Activated CD4-positive, alpha-beta memory T cell treated with anti-CD3 and anti-CD28 coated beads for 36 hours (primary cell): Measurements from ENCODE around the gene ZBTB9. TPM values are rescaled to one million over a fixed set of nuclear protein-coding genes. Genes with fewer than 3 reads are reported as not detected.

Experiments used
- CTCF ChIA-PET: fragments of 350-600 bp; sonication (Branson Sonifier 250); formaldehyde crosslinking; loops from one replicate; lab custom pipeline; 2021; ENCODE audit warnings: antibody characterized with exemption, inconsistent platforms; lab: Charles Lee
- POLR2A ChIA-PET: fragments of 350-600 bp; sonication (Branson Sonifier 250); formaldehyde crosslinking; loops from one replicate; lab custom pipeline; 2021; ENCODE audit warnings: antibody characterized with exemption; lab: Charles Lee
- DNase-seq: peaks from one replicate; pipeline ENCODE4 v3.0.0-alpha.2; 2020
- H3K27ac Mint-ChIP-seq: one replicate; pipeline ENCODE4 v1.8.0; 2021; ENCODE audit warnings: mixed read lengths
- H3K27me3 Mint-ChIP-seq: one replicate; pipeline ENCODE4 v1.8.0; 2021; ENCODE audit warnings: mixed read lengths
- H3K36me3 Mint-ChIP-seq: one replicate; pipeline ENCODE4 v1.8.0; 2021; ENCODE audit warnings: mixed read lengths
- H3K4me1 Mint-ChIP-seq: one replicate; pipeline ENCODE4 v1.8.0; 2021; ENCODE audit warnings: low read depth, mixed read lengths
- H3K4me3 Mint-ChIP-seq: one replicate; pipeline ENCODE4 v1.8.0; 2021; ENCODE audit warnings: mild to moderate bottlenecking, mixed read lengths
- H3K9me3 Mint-ChIP-seq: one replicate; pipeline ENCODE4 v1.8.0; 2021; ENCODE audit warnings: mixed read lengths
- intact Hi-C: fragments of 100-400 bp; cut with micrococcal nuclease; formaldehyde crosslinking; loops from one replicate; pipeline ENCODE4 v1.15.1; 2023
- total RNA-seq, 2 experiments: library from RNA; stranded (reverse); gene quantifications; one replicate each; pipeline ENCODE4 v1.2.3, GENCODE V29; 2021

Gene ZBTB9
- total RNA-seq = 10 to 100 TPM in 1 of 2 experiments, 1 to 10 TPM in 1; 9.7 to 10.1 TPM

- peaks cover 24% of the 10 kb centered on the region for H3K36me3 Mint-ChIP-seq
- DNase-seq = peak; percentile 97
- ChIA-PET CTCF (interaction anchor here (0.6 to 2.4 kb wide), 12 partner anchors 9 to 317 kb away, joined by 3 to 7 read pairs (median 4); partner anchors contain the start of gene ZBTB22), POLR2A (interaction anchor here (0.7 to 2.2 kb wide), 15 partner anchors 8 to 257 kb away, joined by 3 to 13 read pairs (median 4); partner anchors contain the start of genes CUTA, KIFC1, RPS18 and UQCC2)
- H3K4me3 Mint-ChIP-seq = peak within 1 kb of the TSS; percentile 92
- peak within 1 kb of the TSS; percentile 74 for H3K27ac Mint-ChIP-seq
- peaks cover 34% of the 10 kb centered on the region for H3K4me1 Mint-ChIP-seq
- no peaks in the 10 kb centered on the region for H3K9me3 Mint-ChIP-seq
- no peaks in the 10 kb centered on the region for H3K27me3 Mint-ChIP-seq
- intact Hi-C loops = loop anchor here (1.0 to 2.0 kb wide), 4 partner anchors 23 to 125 kb away; no protein-coding TSS in a partner anchor
Observed at GRCh38 chr6:33454009-33454946, at the start of gene ZBTB9. Gene ZBTB9 (plus strand): TSS chr6:33454576. CDS start chr6:33455101, 525 bp downstream.

- H3K4me1 Mint-ChIP-seq = peaks cover 20% of the 10 kb centered on the region
- no peaks in the 10 kb centered on the region for H3K27me3 Mint-ChIP-seq
- no peak overlapping the region for H3K27ac Mint-ChIP-seq
- intact Hi-C loops = no loop called here
- CTCF ChIA-PET = interaction anchor here (1.3 kb wide), 1 partner anchor 14 kb away, joined by 4 read pairs; no protein-coding TSS in a partner anchor
- no peak overlapping the region for H3K4me3 Mint-ChIP-seq
- H3K36me3 Mint-ChIP-seq = peaks cover 65% of the 10 kb centered on the region
- POLR2A ChIA-PET = no interaction called here
- DNase-seq = no peak
- H3K9me3 Mint-ChIP-seq = no peaks in the 10 kb centered on the region
Observed at GRCh38 chr6:33404884-33405283, 49.5 kb upstream of the ZBTB9 start.

GRCh38 chr6:33405386-33405940 is 48.9 kb upstream of the ZBTB9 start:
- no peaks in the 10 kb centered on the region for H3K27me3 Mint-ChIP-seq
- DNase-seq = no peak
- CTCF ChIA-PET = interaction anchor here (1.3 kb wide), 1 partner anchor 14 kb away, joined by 4 read pairs; no protein-coding TSS in a partner anchor

GRCh38 chr6:33406126-33406525 is 48.2 kb upstream of the ZBTB9 start:
- DNase-seq = no peak
- intact Hi-C loops = no loop called here
- Mint-ChIP-seq H3K4me1 (peaks cover 21% of the 10 kb centered on the region), H3K36me3 (peaks cover 56% of the 10 kb centered on the region), H3K9me3 (no peaks in the 10 kb centered on the region), H3K4me3 (no peak overlapping the region), H3K27ac (no peak overlapping the region), H3K27me3 (no peaks in the 10 kb centered on the region)
- ChIA-PET POLR2A (no interaction called here), CTCF (interaction anchor here (1.3 kb wide), 1 partner anchor 15 kb away, joined by 4 read pairs; no protein-coding TSS in a partner anchor)

More at GRCh38 chr6:33405386-33405940, 48.9 kb upstream of the ZBTB9 start:
- H3K36me3 Mint-ChIP-seq = peaks cover 60% of the 10 kb centered on the region
- H3K4me3 Mint-ChIP-seq = no peak overlapping the region
- no peaks in the 10 kb centered on the region for H3K9me3 Mint-ChIP-seq
- POLR2A ChIA-PET = interaction anchor here (0.6 kb wide), 1 partner anchor 9 kb away, joined by 3 read pairs; no protein-coding TSS in a partner anchor
- peaks cover 21% of the 10 kb centered on the region for H3K4me1 Mint-ChIP-seq
- H3K27ac Mint-ChIP-seq = no peak overlapping the region
- intact Hi-C loops = no loop called here

GRCh38 chr6:33407132-33407718 is 47.2 kb upstream of the ZBTB9 start:
- no peak overlapping the region for H3K4me3 Mint-ChIP-seq
- H3K4me1 Mint-ChIP-seq = peaks cover 28% of the 10 kb centered on the region
- no peak overlapping the region for H3K27ac Mint-ChIP-seq
- POLR2A ChIA-PET = no interaction called here
- H3K27me3 Mint-ChIP-seq = no peaks in the 10 kb centered on the region
- intact Hi-C loops = no loop called here
- CTCF ChIA-PET = interaction anchor here (0.9 to 1.0 kb wide), 2 partner anchors 16 to 84 kb away, joined by 3 to 7 read pairs; no protein-coding TSS in a partner anchor
- peaks cover 53% of the 10 kb centered on the region for H3K36me3 Mint-ChIP-seq
- DNase-seq = no peak
- no peaks in the 10 kb centered on the region for H3K9me3 Mint-ChIP-seq

- CTCF ChIA-PET = interaction anchor here (1.0 kb wide), 1 partner anchor 19 kb away, joined by 3 read pairs; no protein-coding TSS in a partner anchor
- POLR2A ChIA-PET = interaction anchor here (1.0 to 2.0 kb wide), 4 partner anchors 18 to 111 kb away, joined by 3 to 8 read pairs (median 5); partner anchors contain the start of genes KIFC1 and TAPBP
- peak overlapping the region; percentile 91 for H3K27ac Mint-ChIP-seq
- H3K9me3 Mint-ChIP-seq = no peaks in the 10 kb centered on the region
- H3K36me3 Mint-ChIP-seq = peaks cover 44% of the 10 kb centered on the region
- H3K4me1 Mint-ChIP-seq = peaks cover 45% of the 10 kb centered on the region
- peak; percentile 98 for DNase-seq
- H3K4me3 Mint-ChIP-seq = peak overlapping the region; percentile 84
- H3K27me3 Mint-ChIP-seq = no peaks in the 10 kb centered on the region
- intact Hi-C loops = loop anchor here (1.0 to 10.0 kb wide), 7 partner anchors 8 to 1215 kb away; partner anchors contain the start of genes CUTA, GPSM3, HMGA1 and KIFC1
Observed at GRCh38 chr6:33410050-33410710, 44.2 kb upstream of the ZBTB9 start.

- Mint-ChIP-seq H3K36me3 (peaks cover 42% of the 10 kb centered on the region), H3K27ac (peak within 1 kb of the TSS; percentile 91), H3K4me3 (peak within 1 kb of the TSS; percentile 84), H3K9me3 (no peaks in the 10 kb centered on the region), H3K4me1 (peaks cover 47% of the 10 kb centered on the region), H3K27me3 (no peaks in the 10 kb centered on the region)
- ChIA-PET POLR2A (interaction anchor here (1.0 to 2.0 kb wide), 4 partner anchors 18 to 111 kb away, joined by 3 to 8 read pairs (median 5); partner anchors contain the start of genes KIFC1 and TAPBP), CTCF (interaction anchor here (0.8 kb wide), 1 partner anchor 14 kb away, joined by 3 read pairs; no protein-coding TSS in a partner anchor)
- intact Hi-C loops = loop anchor here (1.0 to 10.0 kb wide), 7 partner anchors 7 to 1216 kb away; partner anchors contain the start of genes CUTA, GPSM3, HMGA1 and KIFC1
- no peak for DNase-seq
Observed at GRCh38 chr6:33410711-33411631, 43.4 kb upstream of the ZBTB9 start, which contains the start of gene PHF1. Gene PHF1 (plus strand): TSS chr6:33411014. CDS start chr6:33412264, 1,250 bp downstream.

GRCh38 chr6:33411632-33412005 is 42.8 kb upstream of the ZBTB9 start:
- intact Hi-C loops = loop anchor here (5.0 to 10.0 kb wide), 3 partner anchors 283 to 1217 kb away; partner anchors contain the start of genes GPSM3, HMGA1 and PBX2
- peaks cover 41% of the 10 kb centered on the region for H3K36me3 Mint-ChIP-seq
- H3K9me3 Mint-ChIP-seq = no peaks in the 10 kb centered on the region
- H3K4me3 Mint-ChIP-seq = peak overlapping the region; percentile 74
- H3K27me3 Mint-ChIP-seq = no peaks in the 10 kb centered on the region
- no peak for DNase-seq
- peak overlapping the region; percentile 86 for H3K27ac Mint-ChIP-seq
- peaks cover 52% of the 10 kb centered on the region for H3K4me1 Mint-ChIP-seq
- POLR2A ChIA-PET = interaction anchor here (1.0 kb wide), 1 partner anchor 112 kb away, joined by 4 read pairs; no protein-coding TSS in a partner anchor
- CTCF ChIA-PET = interaction anchor here (0.8 kb wide), 1 partner anchor 13 kb away, joined by 3 read pairs; no protein-coding TSS in a partner anchor

GRCh38 chr6:33412140-33413009 is 42.0 kb upstream of the ZBTB9 start:
- CTCF ChIA-PET = interaction anchor here (0.8 to 2.0 kb wide), 2 partner anchors 12 to 13 kb away, joined by 3 to 6 read pairs; no protein-coding TSS in a partner anchor

More at GRCh38 chr6:33412140-33413009, 42.0 kb upstream of the ZBTB9 start:
- intact Hi-C loops = loop anchor here (5.0 to 10.0 kb wide), 3 partner anchors 282 to 1218 kb away; partner anchors contain the start of genes GPSM3, HMGA1 and PBX2
- Mint-ChIP-seq H3K4me3 (peak overlapping the region; percentile 74), H3K36me3 (peaks cover 44% of the 10 kb centered on the region), H3K27me3 (no peaks in the 10 kb centered on the region), H3K4me1 (peaks cover 55% of the 10 kb centered on the region), H3K27ac (peak overlapping the region; percentile 52), H3K9me3 (no peaks in the 10 kb centered on the region)
- POLR2A ChIA-PET = interaction anchor here (0.5 kb wide), 1 partner anchor 87 kb away, joined by 3 read pairs; no protein-coding TSS in a partner anchor
- DNase-seq = no peak
